GM23338 (cell line): ENCODE measurements around the gene NUDT11. TPM values are rescaled to one million over a fixed set of nuclear protein-coding genes. Genes with fewer than 3 reads are reported as not detected.
"Not testable (repeated sequence)": the region's sequence is repeated elsewhere in the genome, so short reads cannot be mapped to it uniquely, and the experiment has no call there.

Experiments
- ATAC-seq: fragments of 200-7000 bp; cut with Tn5 transposase; 3 replicates; pipeline ENCODE4 v1.9.1; 2020
- DNase-seq: peaks from one replicate; pipeline ENCODE4 v3.0.0-alpha.2; 2015; ENCODE audit warnings: low spot score
- H2AFZ ChIP-seq: fragments of 200-600 bp; sonication (generic); 2 replicates; pipeline ENCODE4 v1.8.0; 2016; ENCODE audit warnings: antibody characterized with exemption, mild to moderate bottlenecking, moderate library complexity
- H3F3A ChIP-seq: fragments of 200-600 bp; sonication (generic); replicated peaks from 2 replicates; pipeline ENCODE4 v1.8.0; 2017; ENCODE audit warnings: antibody characterized with exemption, mixed run types, low read depth
- H3K27ac ChIP-seq: fragments of 200-600 bp; sonication (generic); 2 replicates; pipeline ENCODE4 v1.6.1; 2016; ENCODE audit warnings: low read depth
- H3K27me3 ChIP-seq: fragments of 200-600 bp; sonication (generic); 2 replicates; pipeline ENCODE4 v1.8.0; 2016; ENCODE audit warnings: mild to moderate bottlenecking, mixed run types, moderate library complexity; ENCODE audit not compliant: insufficient read depth
- H3K36me3 ChIP-seq: fragments of 200-600 bp; sonication (generic); 2 replicates; pipeline ENCODE4 v1.8.0; 2016; ENCODE audit warnings: mild to moderate bottlenecking; ENCODE audit not compliant: insufficient read depth
- H3K4me1 ChIP-seq: fragments of 200-600 bp; sonication (generic); 2 replicates; pipeline ENCODE4 v1.8.0; 2016; ENCODE audit warnings: mild to moderate bottlenecking, moderate library complexity; ENCODE audit not compliant: insufficient read depth
- H3K4me2 ChIP-seq: fragments of 200-600 bp; sonication (generic); 2 replicates; pipeline ENCODE4 v1.7.1; 2017; ENCODE audit warnings: mixed run types
- H3K4me3 ChIP-seq: fragments of 200-600 bp; sonication (generic); 2 replicates; pipeline ENCODE4 v1.6.1; 2016; ENCODE audit warnings: mixed run types
- H3K79me2 ChIP-seq: fragments of 200-600 bp; sonication (generic); replicated peaks from 2 replicates; pipeline ENCODE4 v1.8.0; 2017; ENCODE audit warnings: mild to moderate bottlenecking; ENCODE audit not compliant: insufficient read depth
- H3K9me2 ChIP-seq: fragments of 200-600 bp; sonication (generic); 2 replicates; pipeline ENCODE4 v1.8.0; 2017; ENCODE audit not compliant: insufficient read depth
- H4K20me1 ChIP-seq: fragments of 200-600 bp; sonication (generic); replicated peaks from 2 replicates; pipeline ENCODE4 v1.8.0; 2017; ENCODE audit warnings: mild to moderate bottlenecking; ENCODE audit not compliant: insufficient read depth
- H3K27ac Mint-ChIP-seq: 2 replicates; pipeline ENCODE4 v1.8.0; 2020; ENCODE audit warnings: inconsistent platforms, mild to moderate bottlenecking, moderate library complexity, mixed read lengths
- H3K27me3 Mint-ChIP-seq: 3 replicates; pipeline ENCODE4 v1.8.0; 2022; ENCODE audit warnings: low read depth, mild to moderate bottlenecking, moderate library complexity, mixed read lengths, inconsistent platforms; ENCODE audit not compliant: insufficient read depth, poor library complexity
- H3K36me3 Mint-ChIP-seq: 3 replicates; pipeline ENCODE4 v1.8.0; 2021; ENCODE audit warnings: low read depth, mild to moderate bottlenecking, inconsistent platforms, moderate library complexity, mixed read lengths
- H3K4me1 Mint-ChIP-seq: 3 replicates; pipeline ENCODE4 v1.8.0; 2020; ENCODE audit warnings: mild to moderate bottlenecking, inconsistent platforms, mixed read lengths
- H3K4me3 Mint-ChIP-seq: 3 replicates; pipeline ENCODE4 v1.8.0; 2021; ENCODE audit warnings: moderate library complexity, mild to moderate bottlenecking, inconsistent platforms, mixed read lengths
- H3K9me3 Mint-ChIP-seq: 3 replicates; pipeline ENCODE4 v1.8.0; 2020; ENCODE audit warnings: moderate library complexity, mild to moderate bottlenecking, inconsistent platforms, mixed read lengths
- EZH2 ChIP-seq: fragments of 200-600 bp; sonication (generic); IDR thresholded peaks from one replicate; pipeline ENCODE4 v1.8.0; 2017; ENCODE audit warnings: antibody characterized with exemption, mild to moderate bottlenecking, low read depth; ENCODE audit not compliant: unreplicated experiment
- JUNB ChIP-seq: IDR thresholded peaks from one replicate; pipeline ENCODE4 v1.6.1; 2016; ENCODE audit warnings: antibody characterized with exemption; ENCODE audit not compliant: unreplicated experiment
- POLR2AphosphoS5 ChIP-seq: IDR thresholded peaks from 2 replicates; pipeline ENCODE4 v1.6.1; 2016; ENCODE audit warnings: antibody characterized with exemption, low read depth
- REST ChIP-seq: IDR thresholded peaks from one replicate; pipeline ENCODE4 v1.6.1; 2018; ENCODE audit warnings: antibody characterized with exemption; ENCODE audit not compliant: unreplicated experiment
- ZNF114 ChIP-seq: fragments of 250-450 bp; sonication (Bioruptor Pico); IDR thresholded peaks from 2 replicates; pipeline ENCODE4 v1.5.0; 2020; ENCODE audit warnings: mild to moderate bottlenecking, moderate library complexity
- polyA plus RNA-seq: library from polyadenylated mRNA; unstranded; fragments of >200 nt; fragmentation: Nextera tagmentation; extraction: Ambion mirVana; gene quantifications from 2 replicates; pipeline ENCODE4 v1.2.1, GENCODE V29; 2016
- total RNA-seq: library from RNA; depleted of rRNA; stranded (reverse); fragments of >200 nt; shearing (Covaris generic); gene quantifications from 2 replicates; pipeline ENCODE4 v1.2.3, GENCODE V29; 2014
- TF ChIP-seq, protein P1 (sequence below): IDR thresholded peaks from 2 replicates; pipeline ENCODE4 v1.6.1; 2016; ENCODE audit warnings: antibody characterized with exemption
- TF ChIP-seq, protein P2 (sequence below), 2 experiments: fragments of 200-600 bp in 1 of 2; sonication (generic) in 1 of 2; conservative IDR thresholded peaks; 2 replicates each; pipeline versions ENCODE4 v1.5.1 to v1.6.1; 2016 to 2017; ENCODE audit warnings: antibody characterized with exemption in 2 of 2, low read depth in 2 of 2, mild to moderate bottlenecking in 2 of 2, moderate library complexity in 1 of 2

NUDT11 gene
- total and polyA plus RNA-seq, 2 experiments from 2014 or later = 27.5 to 39.2 TPM

DNA sequence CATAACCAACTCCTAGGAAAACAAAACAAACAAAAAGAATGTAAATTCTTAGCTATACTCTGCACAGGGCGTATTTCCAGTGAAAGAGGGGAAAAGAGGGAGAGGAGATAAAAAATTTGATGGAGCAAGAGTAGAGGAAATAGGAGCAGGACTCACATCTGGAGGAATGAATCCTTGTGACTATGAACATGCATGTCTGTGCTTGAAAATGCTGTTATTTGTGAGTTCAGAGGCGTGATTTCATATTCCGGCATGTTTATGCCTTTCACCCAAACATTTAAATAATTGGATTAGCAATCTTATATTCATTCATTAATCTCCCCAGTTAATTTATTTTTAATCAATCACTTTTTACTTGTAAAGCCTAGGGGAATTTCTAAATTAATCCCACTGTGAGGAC is 11.2 kb upstream of the NUDT11 start:
- H3K36me3 Mint-ChIP-seq = no peaks in the 10 kb centered on the region
- Histone ChIP-seq H3K4me2 (no peak overlapping the region), H3K79me2 (no peaks in the 10 kb centered on the region), H4K20me1 (no peaks in the 10 kb centered on the region), H3K4me1 (no peaks in the 10 kb centered on the region), H2AFZ (no peak overlapping the region), H3K36me3 (no peaks in the 10 kb centered on the region), H3K9me2 (no peaks in the 10 kb centered on the region), H3K4me3 (no peak overlapping the region), H3K27ac (no peak overlapping the region), H3F3A (no peaks in the 10 kb centered on the region), H3K27me3 (no peaks in the 10 kb centered on the region)
- TF ChIP-seq EZH2 (no peak), REST (no peak), JUNB (no peak), ZNF114 (CRISPR knock-in tag) (no peak), POLR2AphosphoS5 (no peak)
- TF ChIP-seq, protein P1, sequence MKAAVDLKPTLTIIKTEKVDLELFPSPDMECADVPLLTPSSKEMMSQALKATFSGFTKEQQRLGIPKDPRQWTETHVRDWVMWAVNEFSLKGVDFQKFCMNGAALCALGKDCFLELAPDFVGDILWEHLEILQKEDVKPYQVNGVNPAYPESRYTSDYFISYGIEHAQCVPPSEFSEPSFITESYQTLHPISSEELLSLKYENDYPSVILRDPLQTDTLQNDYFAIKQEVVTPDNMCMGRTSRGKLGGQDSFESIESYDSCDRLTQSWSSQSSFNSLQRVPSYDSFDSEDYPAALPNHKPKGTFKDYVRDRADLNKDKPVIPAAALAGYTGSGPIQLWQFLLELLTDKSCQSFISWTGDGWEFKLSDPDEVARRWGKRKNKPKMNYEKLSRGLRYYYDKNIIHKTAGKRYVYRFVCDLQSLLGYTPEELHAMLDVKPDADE = no peak
- TF ChIP-seq, protein P2, sequence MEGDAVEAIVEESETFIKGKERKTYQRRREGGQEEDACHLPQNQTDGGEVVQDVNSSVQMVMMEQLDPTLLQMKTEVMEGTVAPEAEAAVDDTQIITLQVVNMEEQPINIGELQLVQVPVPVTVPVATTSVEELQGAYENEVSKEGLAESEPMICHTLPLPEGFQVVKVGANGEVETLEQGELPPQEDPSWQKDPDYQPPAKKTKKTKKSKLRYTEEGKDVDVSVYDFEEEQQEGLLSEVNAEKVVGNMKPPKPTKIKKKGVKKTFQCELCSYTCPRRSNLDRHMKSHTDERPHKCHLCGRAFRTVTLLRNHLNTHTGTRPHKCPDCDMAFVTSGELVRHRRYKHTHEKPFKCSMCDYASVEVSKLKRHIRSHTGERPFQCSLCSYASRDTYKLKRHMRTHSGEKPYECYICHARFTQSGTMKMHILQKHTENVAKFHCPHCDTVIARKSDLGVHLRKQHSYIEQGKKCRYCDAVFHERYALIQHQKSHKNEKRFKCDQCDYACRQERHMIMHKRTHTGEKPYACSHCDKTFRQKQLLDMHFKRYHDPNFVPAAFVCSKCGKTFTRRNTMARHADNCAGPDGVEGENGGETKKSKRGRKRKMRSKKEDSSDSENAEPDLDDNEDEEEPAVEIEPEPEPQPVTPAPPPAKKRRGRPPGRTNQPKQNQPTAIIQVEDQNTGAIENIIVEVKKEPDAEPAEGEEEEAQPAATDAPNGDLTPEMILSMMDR (conservative IDR thresholded peaks at IDR 0.05; ENCODE audit: low read depth in 2 of 2) = no peak
- ATAC-seq (no peak), DNase-seq (no peak)
- no peak overlapping the region for H3K27ac Mint-ChIP-seq
- no peaks in the 10 kb centered on the region for H3K4me1 Mint-ChIP-seq
- no peaks in the 10 kb centered on the region; the same call in 2 of the 3 replicates for H3K9me3 Mint-ChIP-seq
- H3K4me3 Mint-ChIP-seq = no peak overlapping the region
- H3K27me3 Mint-ChIP-seq = no peaks in the 10 kb centered on the region

DNA sequence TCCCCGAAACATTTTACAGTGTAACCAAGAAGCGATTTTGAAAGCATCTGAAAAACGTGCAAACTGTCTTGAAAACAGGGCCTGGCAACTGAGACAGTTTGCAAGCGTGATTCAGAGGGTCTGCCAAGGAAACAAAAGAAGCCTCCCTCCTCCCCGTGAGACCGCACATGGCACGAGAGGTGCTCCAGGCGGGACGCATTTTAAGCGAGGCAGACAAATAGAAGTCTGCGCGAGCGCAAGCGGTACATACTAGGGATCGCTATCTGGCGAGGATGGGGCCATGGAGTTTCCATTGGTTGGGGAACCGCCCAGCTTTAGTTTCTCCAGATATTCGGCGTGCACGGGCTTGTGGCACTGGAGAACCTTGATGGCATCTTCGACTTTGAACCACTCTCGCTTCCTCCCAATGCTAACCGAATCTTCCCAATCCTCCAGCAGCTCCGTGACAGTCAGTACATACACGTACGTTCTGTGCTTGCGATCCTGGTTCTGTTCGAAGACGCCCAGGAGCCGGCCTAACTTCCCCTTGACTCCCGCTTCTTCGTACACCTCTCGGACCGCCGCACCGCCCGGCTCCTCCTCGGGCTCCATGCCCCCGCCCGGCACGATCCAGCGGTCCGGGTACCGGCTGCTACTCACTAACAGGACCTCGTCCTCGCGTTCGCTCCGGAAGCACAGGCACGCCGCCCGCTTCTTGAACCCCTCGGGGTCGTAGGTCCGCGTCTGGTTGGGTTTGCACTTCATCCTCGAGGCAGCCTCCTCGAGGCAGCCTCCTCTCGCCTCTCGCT is 497 bp downstream of the NUDT11 start:
- Histone ChIP-seq H3K79me2 (peaks cover 44% of the 10 kb centered on the region), H3K4me3 (peak overlapping the region; percentile 65), H3K4me1 (peaks cover 13% of the 10 kb centered on the region; the same call in 1 of the 2 replicates), H3K4me2 (peak overlapping the region; percentile 85)
- H3K27me3 Mint-ChIP-seq, H3K27ac ChIP-seq, H3K27me3 ChIP-seq, H3K9me3 Mint-ChIP-seq, H3K27ac Mint-ChIP-seq, H4K20me1 ChIP-seq, H3K36me3 ChIP-seq, H3K36me3 Mint-ChIP-seq, H3F3A ChIP-seq, H2AFZ ChIP-seq, H3K9me2 ChIP-seq: not testable (repeated sequence)
- DNase-seq (peak; percentile 39), ATAC-seq (peak; percentile 69)
- Mint-ChIP-seq H3K4me3 (peak overlapping the region; percentile 82), H3K4me1 (peaks cover 11% of the 10 kb centered on the region; the same call in 2 of the 3 replicates)
